Neural progenitor cell (in vitro differentiated cells): ENCODE measurements around the gene AANAT.

ENCODE experiments used
- EZH2 ChIP-seq: fragments of 200-600 bp; sonication (generic); IDR thresholded peaks from 2 replicates; pipeline ENCODE4 v1.6.1; 2017; ENCODE audit warnings: antibody characterized with exemption, mild to moderate bottlenecking, moderate library complexity
- TF ChIP-seq, protein P1 (sequence below): fragments of 200-600 bp; sonication (generic); IDR thresholded peaks from 2 replicates; pipeline ENCODE4 v1.5.1; 2017; ENCODE audit warnings: antibody characterized with exemption, mild to moderate bottlenecking

DNA sequence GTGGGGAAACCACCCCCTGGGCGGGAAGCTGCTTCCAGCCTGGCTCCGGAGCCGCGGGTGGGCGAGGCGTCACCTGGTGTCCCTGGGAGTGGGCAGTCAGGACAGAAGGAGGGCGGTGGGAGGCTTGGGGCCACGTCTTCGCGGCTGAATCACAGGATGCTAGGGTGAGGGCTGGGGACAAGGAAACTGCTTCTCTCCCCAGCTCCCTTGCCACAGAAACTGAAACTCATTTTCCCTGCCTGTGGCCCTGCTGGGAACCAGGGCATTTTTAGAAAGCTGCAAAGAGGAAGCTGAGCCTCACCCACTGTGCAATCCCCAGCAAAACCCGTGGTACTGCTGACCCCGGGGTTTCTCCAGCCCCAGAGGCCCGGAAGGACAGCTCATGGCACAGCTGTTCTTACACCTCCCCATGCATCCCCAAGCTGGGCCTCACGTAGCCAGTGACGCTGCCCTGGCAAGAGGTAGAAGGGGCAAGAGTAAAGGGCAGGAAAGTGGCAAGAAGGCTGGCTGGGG lies 25.6 kb downstream of the AANAT start:
- TF ChIP-seq EZH2 = no peak
- TF ChIP-seq, protein P1, sequence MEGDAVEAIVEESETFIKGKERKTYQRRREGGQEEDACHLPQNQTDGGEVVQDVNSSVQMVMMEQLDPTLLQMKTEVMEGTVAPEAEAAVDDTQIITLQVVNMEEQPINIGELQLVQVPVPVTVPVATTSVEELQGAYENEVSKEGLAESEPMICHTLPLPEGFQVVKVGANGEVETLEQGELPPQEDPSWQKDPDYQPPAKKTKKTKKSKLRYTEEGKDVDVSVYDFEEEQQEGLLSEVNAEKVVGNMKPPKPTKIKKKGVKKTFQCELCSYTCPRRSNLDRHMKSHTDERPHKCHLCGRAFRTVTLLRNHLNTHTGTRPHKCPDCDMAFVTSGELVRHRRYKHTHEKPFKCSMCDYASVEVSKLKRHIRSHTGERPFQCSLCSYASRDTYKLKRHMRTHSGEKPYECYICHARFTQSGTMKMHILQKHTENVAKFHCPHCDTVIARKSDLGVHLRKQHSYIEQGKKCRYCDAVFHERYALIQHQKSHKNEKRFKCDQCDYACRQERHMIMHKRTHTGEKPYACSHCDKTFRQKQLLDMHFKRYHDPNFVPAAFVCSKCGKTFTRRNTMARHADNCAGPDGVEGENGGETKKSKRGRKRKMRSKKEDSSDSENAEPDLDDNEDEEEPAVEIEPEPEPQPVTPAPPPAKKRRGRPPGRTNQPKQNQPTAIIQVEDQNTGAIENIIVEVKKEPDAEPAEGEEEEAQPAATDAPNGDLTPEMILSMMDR = no peak
